ENCODE results near the gene ZSWIM6.
A peak's percentile ranks its signal among the peaks of the same experiment; 100 is the strongest.

ZSWIM6 gene

GRCh38 chr5:61538722-61539501 is 206.9 kb downstream of the ZSWIM6 start:
- DNase-seq (ENCODE audit: low read depth): no peak

- no peak for DNase-seq (ENCODE audit: low read depth)
Measured at GRCh38 chr5:61549530-61549929, 217.5 kb downstream of the ZSWIM6 start.

- no peak for DNase-seq (ENCODE audit: low read depth)
Measured at GRCh38 chr5:61551637-61552313, 219.7 kb downstream of the ZSWIM6 start.

GRCh38 chr5:61559146-61559545 is 227.1 kb downstream of the ZSWIM6 start:
- no peak for DNase-seq (ENCODE audit: low read depth)

GRCh38 chr5:61559722-61560121 is 227.7 kb downstream of the ZSWIM6 start:
- no peak for DNase-seq (ENCODE audit: low read depth)

GRCh38 chr5:61563401-61563800 is 231.3 kb downstream of the ZSWIM6 start:
- no peak for DNase-seq (ENCODE audit: low read depth)

- no peak for DNase-seq (ENCODE audit: low read depth)
Measured at GRCh38 chr5:61567337-61567736, 235.3 kb downstream of the ZSWIM6 start.

- no peak for DNase-seq (ENCODE audit: low read depth)
Measured at GRCh38 chr5:61569353-61569752, 237.3 kb downstream of the ZSWIM6 start.

- DNase-seq (ENCODE audit: low read depth): no peak
Measured at GRCh38 chr5:61570767-61571166, 238.7 kb downstream of the ZSWIM6 start.

GRCh38 chr5:61572959-61573358 is 240.9 kb downstream of the ZSWIM6 start:
- DNase-seq (ENCODE audit: low read depth): no peak

- peak; percentile 66 for DNase-seq (ENCODE audit: low read depth)
Measured at GRCh38 chr5:61575103-61575502, 243.0 kb downstream of the ZSWIM6 start.

- DNase-seq (ENCODE audit: low read depth): no peak
Measured at GRCh38 chr5:61575581-61575980, 243.5 kb downstream of the ZSWIM6 start.

- DNase-seq (ENCODE audit: low read depth): no peak
Measured at GRCh38 chr5:61576556-61576955, 244.5 kb downstream of the ZSWIM6 start.

- DNase-seq (ENCODE audit: low read depth): no peak
Measured at GRCh38 chr5:61578858-61579503, 246.9 kb downstream of the ZSWIM6 start.

GRCh38 chr5:61582205-61582820 is 250.3 kb downstream of the ZSWIM6 start:
- no peak for DNase-seq (ENCODE audit: low read depth)

- DNase-seq (ENCODE audit: low read depth): no peak
Measured at GRCh38 chr5:61582887-61583286, 250.8 kb downstream of the ZSWIM6 start.

- no peak for DNase-seq (ENCODE audit: low read depth)
Measured at GRCh38 chr5:61586096-61587084, 254.3 kb downstream of the ZSWIM6 start.

GRCh38 chr5:61587125-61587524 is 255.1 kb downstream of the ZSWIM6 start:
- DNase-seq (ENCODE audit: low read depth): no peak

- DNase-seq (ENCODE audit: low read depth): no peak
Measured at GRCh38 chr5:61588216-61588615, 256.2 kb downstream of the ZSWIM6 start.

GRCh38 chr5:61589946-61590345 is 257.9 kb downstream of the ZSWIM6 start:
- no peak for DNase-seq (ENCODE audit: low read depth)

GRCh38 chr5:61590473-61590872 is 258.4 kb downstream of the ZSWIM6 start:
- no peak for DNase-seq (ENCODE audit: low read depth)

Data from GM04504 (cell line).